Measurements from ENCODE around the gene SLAMF9.
"Not testable (repeated sequence)": the region's sequence is repeated elsewhere in the genome, so short reads cannot be mapped to it uniquely, and the experiment has no call there.

SLAMF9 gene

DNA sequence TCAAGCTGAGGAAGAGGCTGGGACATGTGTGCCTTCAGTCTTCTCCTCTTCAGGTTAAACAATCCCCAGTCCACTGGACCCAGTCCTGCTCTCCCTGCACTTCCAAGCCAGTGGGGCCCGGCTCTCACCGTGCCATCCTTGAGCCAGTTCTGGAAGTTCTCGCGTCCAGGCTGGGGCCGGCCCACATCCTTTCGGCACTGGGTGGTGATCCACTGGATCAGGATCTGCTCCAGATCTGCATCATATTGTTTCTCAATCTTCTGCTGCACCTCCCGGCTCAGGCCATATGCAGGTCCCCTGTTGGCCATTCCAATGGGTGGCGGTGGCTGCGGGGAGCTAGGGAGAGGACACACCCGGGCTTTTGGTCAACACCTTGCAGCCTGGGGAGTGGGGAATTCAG lies 33.8 kb downstream of the SLAMF9 start:
- DNase-seq (ENCODE audit: low read depth), result no peak

DNA sequence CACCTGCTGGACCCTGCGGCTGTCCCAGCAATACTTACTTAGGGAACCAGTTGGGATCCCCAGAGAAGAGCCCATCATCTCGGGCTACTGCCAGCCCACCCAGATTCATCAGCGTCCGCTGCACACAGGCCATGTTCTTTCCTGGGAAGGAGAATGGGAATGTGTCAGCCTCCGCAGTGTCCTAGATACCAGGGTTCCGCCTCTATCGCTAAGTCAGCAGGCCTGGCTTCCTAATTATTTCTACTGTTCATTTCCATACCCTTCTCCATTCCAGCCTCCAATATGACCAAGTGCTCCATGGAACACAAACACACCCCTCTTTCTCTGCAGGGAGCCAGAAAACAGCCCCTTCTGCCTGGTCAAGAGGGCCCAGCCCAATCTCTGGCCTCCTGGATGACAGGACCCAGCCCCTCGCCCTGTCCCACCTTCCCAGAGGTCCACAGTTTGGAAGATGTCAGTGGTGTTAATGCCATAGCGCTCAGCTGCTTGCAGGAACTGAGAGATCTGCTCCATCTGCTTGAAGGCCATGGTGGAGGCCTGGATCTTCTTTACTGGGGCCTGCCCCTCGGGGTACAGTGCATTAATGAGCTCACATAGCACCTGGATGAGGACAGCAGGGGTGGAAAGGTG lies 34.7 kb downstream of the SLAMF9 start:
- DNase-seq (ENCODE audit: low read depth), result no peak

DNA sequence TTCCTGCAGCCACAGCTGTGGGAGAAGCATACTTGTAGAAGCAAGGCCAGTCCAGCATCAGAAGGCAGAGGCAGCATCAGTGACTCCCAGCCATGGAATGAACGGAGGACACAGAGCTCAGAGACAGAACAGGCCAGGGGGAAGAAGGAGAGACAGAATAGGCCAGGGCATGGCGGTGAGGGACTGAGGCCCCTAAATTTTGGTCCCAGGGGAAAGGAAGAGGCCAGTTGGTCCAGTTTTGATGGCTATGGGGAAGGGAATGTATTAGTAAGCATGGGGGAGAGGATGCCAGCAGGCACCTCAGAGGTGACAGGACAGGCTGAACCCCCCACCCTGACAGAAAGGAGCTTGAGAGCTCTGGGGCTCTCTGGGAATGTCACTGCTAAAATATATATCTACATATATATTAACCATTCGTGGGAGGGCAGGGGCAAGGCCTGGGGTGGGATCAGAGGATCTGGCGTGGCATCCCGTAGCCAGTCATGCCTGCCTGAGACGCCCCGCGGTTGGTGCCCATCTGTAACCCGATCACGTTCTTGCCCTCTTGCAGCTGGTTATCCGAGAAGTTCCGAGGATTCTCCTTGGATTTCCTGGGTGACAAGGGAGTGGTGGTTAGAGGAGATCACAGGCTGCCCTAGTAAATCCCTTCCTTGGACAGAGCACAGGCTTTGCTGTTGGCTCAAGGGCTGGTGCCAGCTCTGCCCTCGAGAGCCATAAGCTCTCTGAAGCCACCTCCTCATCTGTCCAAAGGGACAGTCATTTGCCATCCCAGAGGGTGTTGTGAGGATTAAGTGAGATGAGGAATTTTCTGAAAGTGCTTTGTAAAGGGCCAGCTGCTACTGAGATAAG lies 35.5 kb downstream of the SLAMF9 start:
- DNase-seq (ENCODE audit: low read depth), result no peak

DNA sequence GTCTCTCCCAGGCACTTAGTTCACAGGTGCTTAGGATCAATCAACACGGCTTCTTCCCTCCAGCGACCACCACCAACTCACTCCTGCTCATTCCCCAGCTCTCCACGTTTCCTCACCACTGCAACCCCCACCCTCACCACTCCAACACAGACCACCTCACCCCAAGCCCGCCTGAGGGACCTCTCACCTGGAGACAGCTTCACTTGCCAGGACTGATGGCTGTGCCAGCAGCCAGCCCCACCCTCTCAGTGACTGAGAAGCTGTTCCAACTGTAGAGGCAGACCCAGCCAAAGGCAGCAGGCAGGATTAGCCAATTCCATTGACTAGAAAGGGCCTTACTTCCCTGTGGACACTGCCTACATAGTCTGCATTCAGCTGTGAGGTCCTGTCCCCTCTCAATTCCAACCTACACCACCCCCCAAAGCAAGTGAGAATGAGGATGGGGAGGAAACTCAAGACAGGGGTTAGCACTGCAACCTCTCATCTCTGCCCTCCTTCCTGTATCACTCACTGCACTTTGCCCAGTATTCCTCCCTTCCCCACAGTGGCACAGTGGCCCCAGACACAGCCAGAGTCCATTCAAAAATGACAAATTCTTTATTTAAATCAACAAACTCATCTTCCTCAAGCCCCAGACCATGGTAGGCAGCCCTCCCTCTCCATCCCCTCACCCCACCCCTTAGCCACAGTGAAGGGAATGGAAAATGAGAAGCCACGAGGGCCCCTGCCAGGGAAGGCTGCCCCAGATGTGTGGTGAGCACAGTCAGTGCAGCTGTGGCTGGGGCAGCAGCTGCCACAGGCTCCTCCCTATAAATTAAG lies 36.3 kb downstream of the SLAMF9 start:
- DNase-seq (ENCODE audit: low read depth), result no peak

DNA sequence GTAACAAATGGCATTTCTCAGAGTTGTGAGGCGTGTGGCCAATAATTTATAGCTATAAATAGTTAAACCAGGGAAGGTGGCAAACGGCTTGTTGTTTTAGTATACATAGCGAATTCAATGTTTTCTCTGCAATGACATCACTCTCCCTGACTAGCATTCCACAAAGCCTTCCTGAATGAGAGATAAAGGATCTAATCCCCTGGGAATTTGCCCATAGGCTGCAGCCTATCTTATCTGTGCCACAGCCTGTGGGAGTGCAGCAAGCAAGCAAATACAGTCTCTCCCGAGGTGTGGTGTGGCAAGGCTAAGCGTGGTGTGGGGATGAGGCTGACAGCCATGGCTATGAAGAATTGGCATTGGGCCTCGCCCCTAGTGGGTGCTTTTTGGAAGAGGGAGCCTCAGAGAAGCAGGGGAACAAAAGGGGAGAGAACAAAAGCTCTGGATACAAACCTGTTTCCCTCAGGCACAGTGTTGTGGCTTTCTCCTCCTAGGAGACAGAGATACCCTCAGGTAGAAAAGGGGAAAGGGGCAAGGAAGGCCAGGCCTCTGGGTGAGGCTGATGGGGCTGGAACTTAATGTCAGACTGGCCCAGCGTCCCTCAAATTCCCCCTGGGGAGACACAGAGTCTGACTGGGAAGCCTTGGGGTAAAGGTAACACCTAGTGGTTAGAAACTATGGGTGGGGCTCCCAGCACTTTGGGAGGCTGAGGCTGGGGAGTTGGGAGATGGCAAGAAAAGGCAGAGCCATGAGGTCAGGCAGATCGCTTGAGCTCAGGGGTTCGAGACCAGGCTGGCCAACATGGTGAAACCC lies 37.6 kb downstream of the SLAMF9 start:
- no peak for DNase-seq (ENCODE audit: low read depth)

DNA sequence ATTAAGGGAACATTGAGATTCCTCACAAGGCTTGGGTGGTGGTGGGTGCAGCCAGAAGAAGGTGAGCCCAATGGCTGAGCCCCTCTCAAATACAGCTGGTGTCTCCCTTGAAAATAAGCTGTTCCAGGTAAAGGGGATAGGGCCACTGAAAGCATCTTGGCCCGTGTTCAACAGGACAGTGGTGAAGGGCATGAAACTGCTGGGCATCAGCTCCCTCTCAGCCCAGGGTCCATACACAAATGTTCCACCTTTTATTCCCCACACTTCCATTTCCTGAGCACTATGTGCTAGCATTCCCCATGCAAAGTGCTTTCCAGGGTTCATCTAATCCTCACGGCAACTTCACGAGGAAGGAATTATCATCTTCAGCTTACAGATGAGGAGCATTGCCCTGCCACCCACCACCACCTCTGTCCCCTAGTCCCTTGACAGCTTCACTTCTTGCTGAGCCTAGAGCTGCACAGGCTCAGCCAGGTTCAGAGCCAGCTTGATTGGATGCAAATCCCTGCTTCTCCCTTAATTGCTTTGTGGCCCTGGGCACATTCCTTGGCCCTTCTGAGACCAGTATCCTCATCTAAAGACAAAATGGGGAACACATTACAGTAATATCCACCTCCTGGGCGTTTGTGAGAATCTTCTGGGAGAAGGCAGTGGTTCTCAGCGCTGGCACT lies 38.3 kb downstream of the SLAMF9 start:
- DNase-seq (ENCODE audit: low read depth), result no peak

DNA sequence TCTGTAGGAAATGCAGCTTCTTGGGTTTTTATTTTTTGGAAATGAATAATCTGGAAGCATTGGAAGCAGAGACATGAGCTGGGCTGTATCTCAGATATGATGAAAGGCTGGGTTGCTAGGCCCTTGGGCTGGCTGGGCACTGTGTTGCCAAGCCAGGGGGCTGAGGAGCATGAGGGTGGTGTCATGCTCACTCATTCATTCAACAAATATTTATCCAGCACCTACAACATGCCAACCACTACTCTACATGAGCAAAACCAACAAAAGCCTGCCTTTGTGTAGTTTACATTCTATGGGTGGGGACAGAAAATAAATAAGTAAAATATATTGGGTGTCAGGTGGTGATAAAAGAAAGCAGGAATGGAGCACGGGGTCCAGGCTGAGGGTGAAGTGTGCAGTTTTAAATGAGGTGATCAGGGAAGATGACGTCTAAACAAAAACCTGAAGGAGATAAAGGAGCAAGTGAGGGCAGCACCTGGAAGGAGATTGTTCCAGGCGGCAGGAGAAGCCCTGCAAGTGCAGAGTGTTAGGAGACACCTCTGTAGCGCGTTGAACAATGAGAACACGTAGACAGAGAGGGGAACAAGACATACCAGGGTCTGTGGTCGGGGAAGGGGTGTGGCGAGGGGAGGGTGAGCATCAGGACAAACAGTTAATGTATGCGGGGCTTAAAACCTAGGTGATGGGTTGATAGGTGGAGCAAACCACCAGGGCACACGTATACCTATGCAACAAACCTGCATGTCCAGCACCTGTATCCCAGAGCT lies 39.6 kb downstream of the SLAMF9 start:
- no peak for DNase-seq (ENCODE audit: low read depth)

DNA sequence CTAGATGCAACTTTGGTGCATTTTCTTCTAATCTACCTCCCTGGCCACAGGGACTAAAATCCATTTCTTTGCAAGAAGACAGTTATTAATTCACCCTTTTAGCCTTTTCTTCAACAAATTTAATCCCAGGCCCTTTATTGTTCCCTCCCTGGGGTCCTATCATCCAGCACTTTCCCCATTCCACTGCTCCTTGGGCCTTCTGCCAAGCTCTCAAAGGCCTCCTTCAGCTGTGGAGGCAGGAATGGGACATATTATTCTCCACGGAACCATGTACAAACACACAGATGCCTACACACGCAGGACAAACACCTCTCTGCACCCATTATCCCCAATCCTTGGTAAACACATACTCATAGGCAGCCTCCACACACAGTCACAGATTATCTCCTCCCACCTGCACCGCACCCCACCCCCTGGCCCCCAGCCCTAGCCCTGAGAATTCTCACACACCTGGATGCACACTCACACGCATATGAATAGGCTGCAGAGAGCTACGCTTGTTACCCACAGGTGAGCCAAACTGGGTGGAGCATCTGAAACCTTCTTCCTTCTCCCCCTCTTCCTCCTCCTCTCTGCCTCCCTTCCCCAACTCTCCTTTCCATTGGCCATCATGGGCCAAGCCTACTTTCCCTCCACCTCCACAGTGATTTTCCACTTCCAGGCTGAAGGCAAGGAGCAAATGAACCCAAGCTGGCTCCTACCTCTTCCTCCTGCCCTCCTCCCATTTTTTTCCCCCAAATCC lies 40.4 kb downstream of the SLAMF9 start:
- DNase-seq (ENCODE audit: low read depth), result no peak

DNA sequence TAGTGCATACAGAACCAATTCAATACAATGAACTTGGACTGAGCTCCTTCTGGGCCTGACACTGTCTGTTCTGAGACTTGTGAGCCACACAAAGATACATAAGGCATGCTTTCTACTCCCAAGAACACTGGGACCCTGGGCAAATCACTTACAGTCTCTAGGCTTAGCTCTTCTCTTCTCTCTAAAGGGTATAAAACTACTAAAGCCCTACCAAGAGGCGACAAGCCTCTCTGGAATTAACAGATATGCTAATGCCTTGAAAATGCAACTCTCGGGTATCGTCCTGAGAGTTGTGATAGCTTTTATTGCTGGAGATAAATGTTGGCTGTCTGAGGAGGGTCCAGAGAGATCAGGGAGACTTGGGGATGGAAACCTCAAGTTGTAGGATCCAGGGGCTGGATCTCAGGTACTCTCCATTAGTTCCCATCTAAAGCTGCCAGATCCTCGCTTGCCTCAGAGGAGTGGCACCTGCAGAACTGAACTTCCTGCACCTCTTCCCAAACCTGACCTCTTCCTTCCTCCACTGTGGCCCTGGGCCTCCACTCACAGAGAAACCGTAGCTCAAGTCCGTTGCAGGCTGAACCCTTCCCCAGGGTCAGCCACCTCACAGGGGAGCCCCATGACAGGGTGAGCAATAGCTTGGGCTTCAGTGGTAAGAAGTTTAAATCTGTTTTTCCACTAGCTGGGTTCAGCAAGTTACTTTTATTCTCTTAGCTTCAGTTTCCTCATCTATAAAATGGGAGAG lies 42.5 kb downstream of the SLAMF9 start:
- no peak for DNase-seq (ENCODE audit: low read depth)

DNA sequence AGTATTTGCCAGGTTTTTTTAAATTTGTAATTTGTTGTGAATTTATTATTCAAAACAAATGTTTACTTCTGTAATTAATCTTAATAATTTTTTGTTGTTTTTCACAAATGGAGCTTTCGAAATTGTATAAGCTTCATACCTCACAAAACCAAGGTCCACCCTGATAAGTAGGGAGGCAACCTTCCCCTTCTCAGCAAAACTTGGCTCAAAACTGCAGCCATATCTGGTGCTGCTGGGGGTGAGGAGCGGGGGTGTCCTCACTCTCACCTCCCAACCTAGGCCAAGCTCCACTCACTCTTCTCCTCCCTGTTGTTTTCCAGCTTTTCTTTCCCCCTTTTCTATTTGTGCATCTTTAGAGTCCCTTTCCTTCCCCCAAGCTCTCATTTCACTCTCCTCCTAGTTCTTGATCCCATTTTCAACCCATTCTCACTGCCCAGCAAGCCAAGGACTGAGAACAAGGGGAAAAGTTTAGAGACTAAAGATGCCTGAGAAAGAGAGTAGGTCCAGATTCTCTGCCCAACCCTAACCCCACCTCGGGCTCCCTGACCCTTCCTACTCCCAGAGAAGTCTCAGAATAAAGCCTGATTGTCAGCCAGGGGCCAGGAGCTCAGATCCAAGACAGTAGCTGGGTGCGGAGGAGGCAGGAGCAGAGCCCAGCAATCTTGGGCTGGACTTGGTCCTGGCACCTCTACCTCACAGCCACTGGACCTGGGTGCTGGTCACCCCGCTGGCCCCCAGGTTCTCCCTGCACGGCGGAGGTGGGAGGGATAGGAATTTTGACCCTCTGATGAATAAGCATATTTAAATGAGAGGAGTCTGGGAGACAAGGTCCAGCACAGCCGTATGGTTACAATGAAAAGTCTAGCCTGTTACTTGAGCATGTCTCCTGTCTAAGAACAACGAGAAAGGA lies 45.8 kb downstream of the SLAMF9 start:
- DNase-seq (ENCODE audit: low read depth), result no peak

DNA sequence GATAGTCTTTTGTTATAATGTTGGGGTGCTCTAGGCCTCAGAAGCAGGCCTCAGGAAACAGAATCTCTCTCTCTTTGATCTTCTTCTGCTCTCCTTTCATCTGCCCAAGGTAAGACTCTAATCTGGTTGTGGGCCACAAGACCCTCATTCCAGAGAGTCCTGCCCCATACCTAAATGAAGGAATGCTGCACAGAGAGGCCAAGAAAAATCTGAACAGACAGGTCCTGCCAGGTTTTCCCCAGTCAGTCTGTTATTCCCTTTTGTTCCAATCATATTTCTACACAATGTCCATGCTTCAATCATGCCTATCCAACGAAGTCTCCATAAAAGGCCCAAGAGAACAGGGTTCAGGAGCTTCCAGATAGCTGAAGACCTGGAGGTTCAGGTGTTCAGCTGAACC lies 47.1 kb downstream of the SLAMF9 start:
- no peak for DNase-seq (ENCODE audit: low read depth)

DNA sequence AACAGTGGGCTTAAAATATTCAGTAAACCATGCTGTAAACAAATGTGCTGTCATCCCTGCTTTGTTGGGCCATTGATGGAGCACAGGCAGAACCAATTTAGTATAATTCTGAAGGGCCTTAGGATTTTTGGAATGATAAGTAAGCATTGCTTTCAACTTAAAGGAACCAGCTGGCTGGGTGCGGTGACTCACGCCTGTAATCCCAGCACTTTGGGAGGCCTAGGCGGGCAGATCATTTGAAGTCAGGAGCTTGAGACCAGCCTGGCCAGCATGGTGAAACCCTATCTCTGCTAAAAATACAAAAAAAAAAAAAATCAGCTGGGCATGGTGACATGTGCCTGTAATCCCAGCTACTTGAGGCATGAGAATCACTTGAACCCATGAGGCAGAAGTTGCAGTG lies 50.0 kb downstream of the SLAMF9 start:
- DNase-seq (ENCODE audit: low read depth), result not testable (repeated sequence)

DNA sequence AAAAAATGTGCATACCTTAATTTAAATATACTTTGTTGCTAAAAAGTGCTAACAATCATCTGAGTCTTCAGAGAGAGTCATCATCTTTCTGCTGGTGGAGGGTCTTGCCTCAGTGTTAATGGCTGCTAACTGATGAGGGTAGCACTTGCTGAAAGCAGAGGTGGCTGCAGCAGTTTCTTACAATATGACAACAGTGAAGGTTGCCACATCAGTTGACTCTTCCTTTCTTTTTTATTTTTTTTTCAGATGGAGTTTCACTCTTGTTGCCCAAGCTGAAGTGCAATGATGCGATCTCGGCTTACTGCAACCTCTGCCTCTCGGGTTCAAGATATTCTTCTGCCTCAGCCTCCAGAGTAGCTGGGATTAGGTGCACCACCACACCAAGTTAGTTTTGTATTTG lies 51.5 kb downstream of the SLAMF9 start:
- no peak for DNase-seq (ENCODE audit: low read depth)

Measured in activated T-helper 1 cell treated with Interleukin-2 at 50 U/mL for 16 hours (primary cell).